HEK293T (cell line): Measurements from ENCODE around the gene DCHS2.

Experiments
- ARNT ChIP-seq: fragments of 450-650 bp; IDR thresholded peaks from 2 replicates; pipeline ENCODE4 v1.6.1; 2017; ENCODE audit warnings: mild to moderate bottlenecking
- BHLHE40 ChIP-seq: fragments of 450-650 bp; IDR thresholded peaks from 2 replicates; pipeline ENCODE4 v1.6.1; 2016; ENCODE audit warnings: mild to moderate bottlenecking, moderate library complexity, borderline replicate concordance
- ELF4 ChIP-seq: fragments of 450-650 bp; IDR thresholded peaks from 2 replicates; pipeline ENCODE4 v1.6.1; 2017; ENCODE audit warnings: antibody characterized with exemption
- FOXA1 ChIP-seq: fragments of 450-650 bp; IDR thresholded peaks from 2 replicates; pipeline ENCODE4 v1.6.1; 2016; ENCODE audit warnings: mild to moderate bottlenecking
- FOXK2 ChIP-seq: fragments of 450-650 bp; IDR thresholded peaks from 2 replicates; pipeline ENCODE4 v1.6.1; 2016; ENCODE audit warnings: mild to moderate bottlenecking
- FOXM1 ChIP-seq: fragments of 450-650 bp; IDR thresholded peaks from 2 replicates; pipeline ENCODE4 v1.6.1; 2017; ENCODE audit warnings: mild to moderate bottlenecking, borderline replicate concordance
- HDGF ChIP-seq: fragments of 450-650 bp; IDR thresholded peaks from 2 replicates; pipeline ENCODE4 v1.6.1; 2017; ENCODE audit warnings: antibody characterized with exemption, borderline replicate concordance
- PKNOX1 ChIP-seq: fragments of 450-650 bp; IDR thresholded peaks from 2 replicates; pipeline ENCODE4 v1.6.1; 2016
- SP1 ChIP-seq: fragments of 450-650 bp; IDR thresholded peaks from 2 replicates; pipeline ENCODE4 v1.6.1; 2017

- no peak for TF ChIP-seq FOXA1
- TF ChIP-seq ELF4 = no peak
- no peak for TF ChIP-seq BHLHE40
- no peak for TF ChIP-seq SP1
- no peak for TF ChIP-seq PKNOX1
- no peak for TF ChIP-seq FOXM1
- TF ChIP-seq HDGF = no peak
- no peak for TF ChIP-seq FOXK2
- TF ChIP-seq ARNT = no peak
Measured at GRCh38 chr4:154467886-154468285, 23.7 kb downstream of the DCHS2 start.
